Osteocyte (in vitro differentiated cells): Measurements from ENCODE around the gene BMPR1A. TPM values are rescaled to one million over a fixed set of nuclear protein-coding genes. Genes with fewer than 3 reads are reported as not detected.

Experiments
- DNase-seq: peaks from one replicate; pipeline ENCODE4 v3.0.0; 2021; ENCODE audit warnings: mixed read lengths; ENCODE audit not compliant: unreplicated experiment; ENCODE audit errors: extremely low spot score
- H3K27ac Mint-ChIP-seq: one replicate; pipeline ENCODE4 v1.8.0; 2021; ENCODE audit warnings: mild to moderate bottlenecking, mixed read lengths; ENCODE audit not compliant: unreplicated experiment
- H3K27me3 Mint-ChIP-seq: one replicate; pipeline ENCODE4 v1.8.0; 2021; ENCODE audit warnings: mixed read lengths; ENCODE audit not compliant: unreplicated experiment
- H3K36me3 Mint-ChIP-seq: one replicate; pipeline ENCODE4 v1.8.0; 2021; ENCODE audit warnings: mixed read lengths; ENCODE audit not compliant: unreplicated experiment
- H3K4me1 Mint-ChIP-seq: one replicate; pipeline ENCODE4 v1.8.0; 2021; ENCODE audit warnings: mixed read lengths; ENCODE audit not compliant: unreplicated experiment
- H3K4me3 Mint-ChIP-seq: one replicate; pipeline ENCODE4 v1.8.0; 2021; ENCODE audit warnings: mild to moderate bottlenecking, moderate library complexity, mixed read lengths; ENCODE audit not compliant: unreplicated experiment
- H3K9me3 Mint-ChIP-seq: one replicate; pipeline ENCODE4 v1.8.0; 2021; ENCODE audit warnings: mixed read lengths; ENCODE audit not compliant: unreplicated experiment
- total RNA-seq: library from RNA; stranded (reverse); gene quantifications from 2 replicates; pipeline ENCODE4 v1.2.1, GENCODE V29; 2021
- TF ChIP-seq, protein P1 (sequence below): fragments of 200-600 bp; sonication (generic); IDR thresholded peaks from 2 replicates; pipeline ENCODE4 v1.5.0; 2021; ENCODE audit warnings: antibody characterized with exemption, mild to moderate bottlenecking, moderate library complexity

The BMPR1A gene
- total RNA-seq, 1 donor from 2014 or later = 75.5 TPM

DNA sequence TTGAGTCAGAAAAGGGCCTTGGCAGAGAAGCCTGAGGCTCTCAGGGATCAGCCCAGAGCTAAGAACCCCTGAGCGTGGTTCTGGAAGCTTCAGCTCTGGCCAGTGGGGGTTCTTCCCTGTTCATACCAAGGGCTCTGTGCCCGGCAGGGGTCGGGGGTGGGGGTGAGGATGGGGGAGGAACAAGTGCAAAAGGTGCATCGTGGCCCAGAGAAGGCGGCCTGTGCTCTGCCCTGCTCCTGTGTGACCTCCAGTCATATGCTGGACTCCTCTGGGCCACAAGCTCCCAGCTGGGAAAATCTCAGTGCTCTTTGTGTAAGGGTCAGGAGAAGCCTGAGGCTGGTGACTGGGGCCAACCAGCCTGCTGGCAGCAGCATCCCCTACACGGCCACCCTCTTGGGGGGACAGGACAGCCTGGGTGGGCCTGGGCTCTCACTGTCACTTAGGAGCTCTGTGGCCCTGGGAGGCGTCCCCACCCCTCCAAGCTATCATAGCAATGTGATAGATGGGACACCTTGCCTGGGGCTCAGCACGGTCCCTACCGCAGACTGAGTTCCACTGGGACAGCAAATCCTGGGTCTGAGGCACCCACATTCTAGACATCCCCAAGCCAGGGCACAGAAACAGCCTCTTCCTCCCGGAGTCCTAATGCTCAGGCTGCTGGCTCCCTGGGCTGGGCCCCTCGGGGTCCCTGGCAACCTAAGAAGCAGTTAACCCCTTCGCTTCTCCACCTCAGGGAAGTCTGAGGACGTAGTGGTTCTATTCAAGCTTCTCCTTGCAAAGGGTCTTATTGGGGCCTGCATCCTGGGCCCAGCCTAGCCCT is 198.5 kb downstream of the BMPR1A start:
- no peak for DNase-seq
- H3K9me3 Mint-ChIP-seq = peaks cover 9% of the 10 kb centered on the region
- peaks cover 53% of the 10 kb centered on the region for H3K4me1 Mint-ChIP-seq
- TF ChIP-seq, protein P1, sequence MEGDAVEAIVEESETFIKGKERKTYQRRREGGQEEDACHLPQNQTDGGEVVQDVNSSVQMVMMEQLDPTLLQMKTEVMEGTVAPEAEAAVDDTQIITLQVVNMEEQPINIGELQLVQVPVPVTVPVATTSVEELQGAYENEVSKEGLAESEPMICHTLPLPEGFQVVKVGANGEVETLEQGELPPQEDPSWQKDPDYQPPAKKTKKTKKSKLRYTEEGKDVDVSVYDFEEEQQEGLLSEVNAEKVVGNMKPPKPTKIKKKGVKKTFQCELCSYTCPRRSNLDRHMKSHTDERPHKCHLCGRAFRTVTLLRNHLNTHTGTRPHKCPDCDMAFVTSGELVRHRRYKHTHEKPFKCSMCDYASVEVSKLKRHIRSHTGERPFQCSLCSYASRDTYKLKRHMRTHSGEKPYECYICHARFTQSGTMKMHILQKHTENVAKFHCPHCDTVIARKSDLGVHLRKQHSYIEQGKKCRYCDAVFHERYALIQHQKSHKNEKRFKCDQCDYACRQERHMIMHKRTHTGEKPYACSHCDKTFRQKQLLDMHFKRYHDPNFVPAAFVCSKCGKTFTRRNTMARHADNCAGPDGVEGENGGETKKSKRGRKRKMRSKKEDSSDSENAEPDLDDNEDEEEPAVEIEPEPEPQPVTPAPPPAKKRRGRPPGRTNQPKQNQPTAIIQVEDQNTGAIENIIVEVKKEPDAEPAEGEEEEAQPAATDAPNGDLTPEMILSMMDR = no peak
- peak overlapping the region; percentile 81 for H3K27ac Mint-ChIP-seq
- no peaks in the 10 kb centered on the region for H3K36me3 Mint-ChIP-seq
- no peak overlapping the region for H3K4me3 Mint-ChIP-seq
- H3K27me3 Mint-ChIP-seq = no peaks in the 10 kb centered on the region

GRCh38 chr10:86955501-86956194 is 199.2 kb downstream of the BMPR1A start:
- H3K27ac Mint-ChIP-seq = no peak overlapping the region
- H3K4me3 Mint-ChIP-seq = no peak overlapping the region
- H3K27me3 Mint-ChIP-seq = no peaks in the 10 kb centered on the region
- peaks cover 55% of the 10 kb centered on the region for H3K4me1 Mint-ChIP-seq
- peaks cover 9% of the 10 kb centered on the region for H3K9me3 Mint-ChIP-seq
- no peaks in the 10 kb centered on the region for H3K36me3 Mint-ChIP-seq
- no peak for DNase-seq
- TF ChIP-seq, protein P1 = no peak

DNA sequence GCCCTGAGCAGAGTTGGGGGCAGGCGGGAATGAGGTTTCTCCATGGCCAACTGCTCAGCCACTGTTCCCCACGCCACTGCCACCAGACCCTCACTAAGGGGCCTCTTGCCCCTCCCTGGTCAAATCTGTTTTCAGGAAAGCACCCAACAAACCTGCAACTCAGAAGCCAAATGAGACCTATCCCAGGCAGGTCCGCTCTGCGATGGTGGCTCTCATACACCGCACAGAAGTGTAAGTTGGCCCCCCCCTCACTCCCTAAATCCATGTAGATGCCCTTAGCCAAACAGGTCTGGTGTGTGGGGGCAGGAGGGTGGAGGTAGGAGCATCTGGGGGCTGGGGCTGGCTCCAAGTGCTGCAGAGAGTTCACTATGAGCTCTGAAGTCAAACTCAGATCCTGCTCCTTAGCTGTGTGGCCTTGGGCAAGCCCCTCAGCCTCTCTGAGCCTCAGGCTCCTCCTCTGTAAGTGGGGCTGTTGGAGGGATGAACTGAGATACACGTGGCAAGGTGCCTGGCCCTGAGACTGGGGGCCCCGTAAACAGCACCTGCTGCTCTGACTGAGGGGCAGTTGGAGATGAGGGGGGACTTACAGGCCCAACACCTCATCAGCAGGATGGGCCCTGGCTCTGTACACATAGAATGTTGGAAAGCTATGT is 199.9 kb downstream of the BMPR1A start:
- Mint-ChIP-seq H3K4me1 (peaks cover 56% of the 10 kb centered on the region), H3K4me3 (no peak overlapping the region)

DNA sequence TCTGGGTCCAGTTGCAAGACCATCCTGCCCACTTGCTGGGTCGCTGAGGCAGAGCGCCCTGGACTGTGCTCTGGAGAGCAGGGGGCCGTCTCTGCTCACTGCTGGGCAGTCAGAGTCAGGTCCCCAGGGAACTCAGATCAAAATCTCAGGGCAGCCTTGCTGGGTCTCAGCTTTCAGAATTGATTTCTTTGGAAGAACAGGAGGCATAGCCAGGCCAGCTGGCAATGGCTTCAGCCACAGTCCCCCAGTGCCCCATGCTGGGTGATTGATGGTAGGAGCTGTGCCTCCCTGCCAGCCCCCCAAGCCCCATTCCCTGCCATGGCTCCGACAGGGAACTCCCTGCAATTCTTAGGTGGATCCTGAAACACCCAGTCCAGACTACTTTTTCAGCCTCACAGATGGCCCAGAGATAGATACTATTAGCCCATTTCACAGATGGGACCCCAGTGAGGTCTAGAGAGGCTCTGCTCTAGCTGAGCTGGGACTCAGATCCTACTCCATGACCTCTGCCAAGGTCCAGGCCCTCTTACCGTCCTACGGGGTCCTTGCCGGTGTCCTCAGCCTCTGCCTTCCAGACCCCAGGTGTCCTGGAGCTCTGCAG is 200.5 kb downstream of the BMPR1A start:
- H3K4me1 Mint-ChIP-seq = peaks cover 56% of the 10 kb centered on the region

More for the DNA sequence above, 199.9 kb downstream of the BMPR1A start:
- H3K9me3 Mint-ChIP-seq = peaks cover 9% of the 10 kb centered on the region
- no peak for DNase-seq
- no peaks in the 10 kb centered on the region for H3K36me3 Mint-ChIP-seq
- H3K27me3 Mint-ChIP-seq = no peaks in the 10 kb centered on the region
- H3K27ac Mint-ChIP-seq = no peak overlapping the region
- TF ChIP-seq, protein P1 = no peak

More for the DNA sequence above, 200.5 kb downstream of the BMPR1A start:
- Mint-ChIP-seq H3K36me3 (no peaks in the 10 kb centered on the region), H3K4me3 (no peak overlapping the region), H3K27me3 (no peaks in the 10 kb centered on the region), H3K27ac (no peak overlapping the region), H3K9me3 (peaks cover 6% of the 10 kb centered on the region)
- DNase-seq = no peak
- TF ChIP-seq, protein P1 = no peak
